NCI-H69 (cell line): Measurements from ENCODE around the gene CRAMP1.

Experiments
- DNase-seq: peaks from one replicate; lab custom pipeline; 2025; lab: John Stamatoyannopoulos, UW

The CRAMP1 gene

GRCh38 chr16:1601489-1601888, 10.7 kb upstream of the CRAMP1 start:
- DNase-seq: no peak

DNA sequence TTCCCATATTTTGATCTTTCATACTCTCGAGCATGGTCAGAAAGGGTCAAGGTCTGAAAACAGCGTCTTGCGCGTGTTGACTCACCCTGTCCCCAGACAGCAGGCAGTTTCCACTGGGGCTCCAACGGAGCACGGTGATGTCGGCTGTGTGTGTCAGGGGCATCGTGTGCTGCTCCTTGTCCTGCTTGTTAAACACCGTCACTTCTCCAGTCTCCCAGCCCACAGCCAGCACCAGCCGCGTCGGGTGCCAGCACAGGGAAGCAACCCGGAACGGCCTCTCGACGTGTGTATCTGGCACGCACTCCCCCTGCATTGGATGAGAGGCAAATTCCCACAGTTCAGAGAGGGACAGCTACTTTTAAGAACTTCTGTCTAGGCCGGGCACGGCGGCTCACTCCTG, 9.9 kb upstream of the CRAMP1 start:
- no peak for DNase-seq

- DNase-seq: no peak
These were observed 5.4 kb upstream of the CRAMP1 start for GRCh38 chr16:1606774-1607173.

DNA sequence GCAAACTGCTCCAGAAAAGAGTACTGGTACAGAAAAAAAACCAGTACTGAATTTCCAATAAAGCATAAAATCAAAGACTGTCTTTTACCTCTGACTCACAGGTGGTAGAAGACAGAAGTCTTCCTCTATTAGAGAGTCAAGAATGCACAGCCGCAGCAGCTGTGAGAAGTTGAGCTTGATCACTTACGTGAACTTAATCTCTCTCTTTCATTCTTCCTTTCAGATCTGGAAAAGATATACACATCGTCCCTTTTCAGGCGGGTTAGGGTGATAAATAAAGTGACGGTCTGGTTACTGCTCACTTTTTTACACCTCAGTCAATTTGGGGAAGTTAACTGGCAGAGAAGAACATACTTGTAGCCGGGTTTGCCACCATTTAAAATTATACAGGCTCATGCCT, 4.2 kb upstream of the CRAMP1 start:
- DNase-seq: no peak

DNA sequence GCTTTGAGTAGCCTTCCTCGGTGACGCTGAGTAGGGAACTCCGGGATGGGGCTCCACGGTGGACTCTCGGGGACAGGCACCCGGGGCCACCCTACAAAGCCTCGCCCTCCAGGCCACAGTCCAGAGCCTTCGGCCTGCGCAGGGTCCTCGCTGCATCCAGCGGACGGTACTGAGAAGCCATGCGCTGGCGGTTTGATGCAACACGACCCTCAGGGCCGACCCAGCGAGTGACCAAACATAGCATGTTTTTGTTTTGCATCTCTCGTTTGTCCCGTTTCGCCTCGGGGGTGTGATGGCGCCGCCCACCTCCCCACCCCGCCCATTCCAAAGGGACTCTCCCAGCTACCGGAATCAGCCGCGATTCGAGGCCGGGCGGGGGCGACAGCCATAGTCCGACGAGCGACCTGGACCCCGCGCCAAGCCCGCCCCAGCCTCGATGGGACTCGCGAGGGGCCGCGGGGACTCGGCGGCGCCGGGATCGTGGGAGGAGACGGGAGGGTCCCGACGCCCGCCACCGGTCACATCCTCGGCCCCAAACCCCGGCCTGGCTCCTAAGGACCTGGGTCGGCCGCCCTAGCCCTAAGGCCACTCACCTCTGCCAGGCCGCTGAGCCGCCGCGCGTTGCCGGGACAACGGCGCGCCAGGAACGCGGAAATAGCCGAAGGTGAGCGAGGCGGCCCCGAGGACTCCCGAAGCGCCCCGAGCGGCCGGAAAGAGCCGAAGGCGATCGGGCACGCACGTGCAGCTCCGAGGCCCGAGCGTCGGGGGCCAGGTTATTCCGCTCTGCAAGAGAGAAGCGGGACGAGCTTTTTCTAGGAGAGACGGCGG, 1.9 kb upstream of the CRAMP1 start:
- DNase-seq: peak; percentile 96

DNA sequence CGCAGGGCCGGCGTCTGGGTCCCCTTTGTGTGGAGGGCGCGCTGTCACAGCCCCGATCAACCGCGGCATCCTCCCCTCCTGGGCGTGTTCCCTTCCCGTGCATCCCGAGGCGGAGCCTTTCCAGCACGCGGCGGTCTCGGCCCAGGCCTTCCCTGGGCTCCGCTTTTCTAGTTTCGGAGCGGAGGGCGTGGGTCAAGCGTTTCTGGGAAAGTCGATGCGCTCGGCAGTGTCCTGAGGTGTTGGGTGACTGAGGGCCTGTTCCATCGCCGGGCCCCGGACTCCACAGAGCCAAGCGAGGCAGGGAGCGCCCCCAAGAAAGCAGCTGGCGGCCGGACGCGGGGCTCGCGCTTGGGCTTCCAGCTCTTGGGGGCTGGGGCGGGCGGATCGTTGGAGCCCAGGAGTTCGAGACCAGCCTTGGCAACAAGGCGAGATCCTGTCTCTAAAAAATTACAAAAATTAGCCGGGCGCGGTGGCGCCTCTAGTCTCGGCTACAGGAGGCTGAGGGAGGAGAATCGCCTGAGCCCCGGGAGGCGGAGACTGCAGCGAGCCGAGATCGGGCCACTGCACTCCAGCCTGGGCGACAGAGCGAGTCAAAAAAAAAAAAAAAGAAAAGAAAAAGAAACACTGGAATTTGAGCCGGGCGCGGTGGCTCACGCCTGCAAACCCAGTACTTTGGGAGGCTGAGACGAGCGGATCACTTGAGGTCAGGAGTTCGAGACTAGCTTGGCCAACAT, 1.1 kb upstream of the CRAMP1 start:
- no peak for DNase-seq

GRCh38 chr16:1613211-1613622, 1.1 kb downstream of the CRAMP1 start:
- peak; percentile 32 for DNase-seq

DNA sequence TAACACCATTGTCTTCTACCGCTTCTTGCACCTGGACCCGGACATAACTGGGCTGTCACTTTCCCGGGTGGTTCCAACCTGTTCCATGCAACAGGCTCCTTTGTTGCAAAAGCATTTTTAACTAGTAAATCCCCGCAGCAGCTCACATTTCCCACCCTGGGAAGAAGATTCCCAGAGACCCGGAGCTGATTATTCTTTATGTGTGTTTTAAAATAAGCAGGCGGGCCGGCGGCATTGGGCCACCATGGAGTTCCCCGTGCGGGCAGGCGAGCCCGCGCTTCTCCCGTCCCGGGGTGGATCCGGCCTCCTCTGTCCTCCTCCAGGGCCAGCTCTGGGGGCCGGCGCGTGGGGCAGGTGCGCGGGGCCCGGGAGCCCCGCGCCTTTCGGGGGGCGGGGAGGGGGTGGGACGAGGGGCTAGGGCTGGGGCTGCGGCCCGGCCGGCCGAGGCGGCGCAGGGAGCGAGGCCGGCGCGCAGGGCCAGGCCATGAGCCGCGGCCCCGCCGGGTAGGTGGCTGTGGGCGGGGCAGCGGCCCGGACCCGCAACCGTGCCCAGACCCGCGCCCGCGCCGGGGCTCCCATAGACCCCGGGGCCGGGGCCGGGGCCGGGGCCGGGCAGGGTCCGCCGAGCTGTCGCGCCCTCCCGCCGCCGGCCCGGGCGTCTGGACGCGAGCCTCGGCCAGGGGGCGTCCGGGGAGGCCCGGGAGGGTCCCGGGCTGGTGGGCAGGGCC, 1.7 kb downstream of the CRAMP1 start:
- DNase-seq: peak; percentile 20

DNA sequence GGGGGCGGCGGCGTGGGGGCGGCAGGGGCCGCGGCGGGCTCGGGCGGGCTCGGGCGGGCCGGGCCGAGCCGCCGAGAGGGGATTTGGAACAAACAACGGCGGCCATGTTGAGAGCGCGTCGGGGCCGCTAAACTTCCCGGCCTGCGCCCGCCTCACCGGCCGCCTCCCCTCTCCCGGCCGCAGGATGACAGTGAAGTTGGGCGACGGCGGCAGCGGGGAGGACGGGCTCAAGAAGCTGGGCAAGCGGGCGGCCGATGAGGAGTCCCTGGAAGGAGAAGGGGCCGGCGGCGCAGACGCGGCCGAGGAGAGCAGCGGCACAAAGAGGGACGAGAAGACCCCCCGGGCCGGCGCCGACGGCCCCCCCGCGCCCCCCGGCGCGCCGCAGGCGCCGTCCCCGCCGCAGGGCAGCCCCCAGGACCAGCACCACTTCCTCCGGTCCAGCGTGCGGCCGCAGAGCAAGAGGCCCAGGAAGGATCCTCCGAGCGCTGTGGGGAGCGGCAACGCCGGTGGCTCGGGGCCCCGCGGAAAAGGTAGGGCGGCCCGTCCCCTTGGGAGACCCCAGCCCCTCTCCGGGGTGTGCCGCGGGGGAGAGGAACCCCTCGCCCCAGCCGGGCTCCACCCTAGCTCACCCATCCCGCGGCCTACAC, 2.4 kb downstream of the CRAMP1 start:
- peak; percentile 28 for DNase-seq

- no peak for DNase-seq
These were observed 3.6 kb downstream of the CRAMP1 start for GRCh38 chr16:1615761-1616160.

- DNase-seq: no peak
These were observed 7.8 kb downstream of the CRAMP1 start for GRCh38 chr16:1619976-1620375.

DNA sequence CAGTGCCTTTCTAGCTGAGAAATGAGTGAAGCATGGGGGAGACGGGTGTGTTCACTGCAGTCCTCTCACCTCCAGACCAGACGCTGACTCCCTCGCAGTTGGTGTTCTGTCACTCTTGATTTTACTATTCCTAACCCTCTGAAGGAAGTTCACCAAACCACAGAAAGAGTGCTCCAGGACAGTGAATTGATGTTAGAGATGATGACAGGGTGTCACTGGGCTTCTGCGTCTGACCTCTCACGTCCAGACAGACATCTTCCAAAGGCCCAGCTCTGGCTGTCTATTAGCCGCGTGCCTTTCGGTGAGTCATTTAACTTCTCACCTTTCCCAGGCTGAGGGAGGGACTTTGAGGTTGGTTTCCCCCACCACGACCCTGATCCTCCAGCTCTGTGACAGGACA, 8.2 kb downstream of the CRAMP1 start:
- no peak for DNase-seq

DNA sequence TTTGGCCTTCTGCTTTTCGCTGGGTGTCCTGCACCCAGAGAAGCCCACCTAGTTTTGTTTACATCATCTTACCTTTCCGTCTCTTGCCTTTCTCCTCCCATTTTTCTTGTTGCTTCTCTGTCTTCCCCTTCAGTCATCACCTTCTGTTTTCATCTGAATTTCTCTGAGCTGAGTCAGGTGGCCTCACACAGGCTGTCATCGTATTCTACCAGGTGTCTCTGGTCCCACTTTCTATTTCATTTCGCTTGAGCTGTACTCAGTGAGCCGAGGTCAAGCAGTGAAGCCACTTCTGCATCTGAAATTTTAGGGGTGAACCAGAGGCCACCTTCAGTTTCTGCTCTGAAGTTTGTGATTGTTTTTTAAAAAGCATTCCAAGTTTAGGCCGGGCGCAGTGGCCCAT, 9.7 kb downstream of the CRAMP1 start:
- DNase-seq: no peak

GRCh38 chr16:1626327-1626726, 14.2 kb downstream of the CRAMP1 start:
- DNase-seq: no peak

DNA sequence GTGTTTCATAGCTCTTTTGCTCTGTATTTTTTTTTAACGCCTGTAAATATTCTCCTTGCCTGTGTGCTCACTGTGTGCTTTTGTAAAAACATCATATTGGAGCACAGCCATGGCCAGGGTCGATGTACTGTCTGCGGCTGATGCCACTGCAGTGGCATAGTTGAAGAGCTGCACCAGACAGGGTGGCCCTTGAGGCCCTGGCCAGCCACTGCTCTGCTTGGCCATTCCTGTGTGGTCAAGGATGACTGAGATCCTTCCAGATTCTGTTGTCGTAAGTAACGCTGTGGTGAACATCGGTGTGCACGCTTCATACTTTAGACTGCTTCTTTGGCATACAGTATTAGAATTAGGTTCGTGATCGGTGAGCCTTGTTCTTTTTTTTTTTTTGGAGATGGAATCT, 14.6 kb downstream of the CRAMP1 start:
- DNase-seq: no peak

- DNase-seq: peak; percentile 88
These were observed 18.5 kb downstream of the CRAMP1 start for GRCh38 chr16:1630450-1631213.

GRCh38 chr16:1631230-1631629, 19.1 kb downstream of the CRAMP1 start:
- DNase-seq: no peak

DNA sequence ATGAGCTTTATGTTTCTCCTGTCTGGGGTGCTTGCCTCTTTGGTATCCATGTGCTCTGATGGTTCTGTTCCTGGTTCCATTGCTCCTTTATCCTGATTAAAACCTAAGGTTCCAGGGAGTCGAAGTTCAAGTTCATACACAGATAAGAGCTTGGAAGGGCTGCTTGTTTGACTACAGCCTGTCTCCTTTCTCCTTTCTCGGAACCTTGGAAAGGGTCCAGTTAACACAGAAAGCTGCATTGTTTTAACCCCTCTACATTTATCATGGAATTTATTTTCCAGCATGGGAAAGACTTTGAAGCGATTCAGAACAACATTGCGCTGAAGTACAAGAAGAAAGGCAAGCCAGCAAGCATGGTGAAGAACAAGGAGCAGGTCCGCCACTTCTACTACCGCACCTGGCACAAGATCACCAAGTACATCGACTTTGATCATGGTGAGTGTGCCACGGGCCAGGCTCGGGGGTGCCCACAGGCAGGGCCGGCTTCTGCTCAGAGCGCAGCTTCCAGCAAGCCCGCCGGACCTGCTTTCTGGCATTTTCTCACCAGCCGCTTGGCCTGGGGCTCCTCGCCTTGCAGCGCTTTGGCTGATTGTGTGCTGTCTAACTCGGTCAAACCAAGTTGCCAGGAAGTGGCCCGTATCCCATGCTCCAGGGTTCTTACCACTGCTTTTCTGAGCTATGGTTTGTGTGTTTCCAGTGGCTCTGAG, 19.9 kb downstream of the CRAMP1 start:
- no peak for DNase-seq

DNA sequence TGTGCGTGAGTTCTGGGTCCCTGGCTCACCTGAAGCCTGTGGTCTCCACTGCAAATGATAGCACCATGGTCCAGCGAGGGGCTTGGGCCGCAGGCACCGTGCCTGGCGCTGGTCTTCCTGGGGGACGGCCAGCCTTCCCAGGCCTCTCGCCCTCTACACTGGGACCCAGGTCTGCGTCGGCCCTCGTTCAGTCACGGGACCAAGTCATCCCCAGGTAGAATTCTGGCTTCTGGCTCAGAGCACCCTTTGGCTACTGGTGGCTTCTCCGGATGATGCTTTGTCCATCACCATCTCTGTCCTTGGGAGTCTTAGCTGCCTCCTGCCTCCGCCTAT, 20.4 kb downstream of the CRAMP1 start:
- DNase-seq: no peak

DNA sequence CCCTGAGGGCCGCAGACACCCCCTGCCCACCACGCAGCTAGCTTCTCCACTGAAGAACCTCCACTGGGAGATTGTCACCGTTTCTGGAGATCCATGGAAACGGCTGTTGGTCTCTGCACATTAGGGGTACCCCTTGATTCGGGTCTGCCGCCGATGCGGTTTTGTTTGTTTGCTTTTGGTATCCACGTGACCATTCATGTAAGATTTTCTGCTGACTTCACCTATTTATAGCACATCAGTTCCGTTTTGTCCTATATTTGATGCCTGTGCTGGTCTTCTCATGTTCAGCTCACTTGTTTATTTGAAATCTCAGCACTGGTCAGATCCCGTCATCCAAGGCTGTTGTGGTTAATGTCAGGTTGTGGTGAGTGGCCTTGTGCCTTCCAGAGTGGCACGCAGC, 21.1 kb downstream of the CRAMP1 start:
- no peak for DNase-seq

GRCh38 chr16:1634541-1634940, 22.4 kb downstream of the CRAMP1 start:
- DNase-seq: no peak
